DOHH2 (cell line): Measurements from ENCODE around the gene KCNQ1.

Experiments
- H3F3A ChIP-seq: fragments of 200-600 bp; sonication (generic), shearing (Covaris generic); 2 replicates; pipeline ENCODE4 v1.6.0; 2016; ENCODE audit warnings: antibody characterized with exemption, mild to moderate bottlenecking; ENCODE audit not compliant: control insufficient read depth, insufficient read depth
- H3K27ac ChIP-seq: fragments of 200-600 bp; sonication (generic); 2 replicates; pipeline ENCODE4 v1.5.1; 2014; ENCODE audit warnings: low read depth, mild to moderate bottlenecking, low read length, moderate library complexity
- H3K27me3 ChIP-seq: fragments of 200-600 bp; sonication (generic); 2 replicates; pipeline ENCODE4 v1.6.1; 2014; ENCODE audit warnings: mild to moderate bottlenecking, low read length, mixed read lengths; ENCODE audit not compliant: control insufficient read depth
- H3K36me3 ChIP-seq: fragments of 200-600 bp; sonication (generic); 2 replicates; pipeline ENCODE4 v1.6.1; 2014; ENCODE audit warnings: mild to moderate bottlenecking, low read length, moderate library complexity, mixed read lengths; ENCODE audit not compliant: control insufficient read depth
- H3K4me1 ChIP-seq: fragments of 200-600 bp; sonication (generic); 2 replicates; pipeline ENCODE4 v1.6.1; 2014; ENCODE audit warnings: mild to moderate bottlenecking, low read length, mixed read lengths; ENCODE audit not compliant: control insufficient read depth
- H3K4me2 ChIP-seq: fragments of 200-600 bp; sonication (generic); 2 replicates; pipeline ENCODE4 v1.6.0; 2014; ENCODE audit warnings: mild to moderate bottlenecking, low read length, moderate library complexity
- H3K4me3 ChIP-seq: fragments of 200-600 bp; sonication (generic); 2 replicates; pipeline ENCODE4 v1.5.1; 2014; ENCODE audit warnings: mild to moderate bottlenecking, low read length, mixed read lengths
- H3K79me2 ChIP-seq: fragments of 200-600 bp; sonication (generic); 2 replicates; pipeline ENCODE4 v1.6.1; 2014; ENCODE audit warnings: mild to moderate bottlenecking, low read length, mixed read lengths; ENCODE audit not compliant: control insufficient read depth
- H3K9me2 ChIP-seq: fragments of 200-600 bp; sonication (generic); replicated peaks from 2 replicates; pipeline ENCODE4 v1.6.1; 2014; ENCODE audit warnings: mild to moderate bottlenecking, low read length, mixed read lengths; ENCODE audit not compliant: control insufficient read depth
- H3K9me3 ChIP-seq: fragments of 200-600 bp; sonication (generic); 2 replicates; pipeline ENCODE4 v1.6.1; 2014; ENCODE audit warnings: antibody characterized with exemption, low read length, mixed read lengths; ENCODE audit not compliant: control insufficient read depth, insufficient read depth
- H4K20me1 ChIP-seq: fragments of 200-600 bp; sonication (generic); 2 replicates; pipeline ENCODE4 v1.6.0; 2014; ENCODE audit warnings: low read depth, mild to moderate bottlenecking, antibody characterized with exemption, low read length, moderate library complexity; ENCODE audit not compliant: control insufficient read depth, insufficient read depth
- EZH2phosphoT487 ChIP-seq: fragments of 200-600 bp; sonication (generic); IDR thresholded peaks from 2 replicates; pipeline ENCODE4 v1.6.1; 2017; ENCODE audit warnings: borderline replicate concordance, mild to moderate bottlenecking, antibody characterized with exemption, low read length, moderate library complexity, mixed read lengths
- TF ChIP-seq, protein P1 (sequence below): fragments of 200-600 bp; sonication (generic); IDR thresholded peaks from one replicate; pipeline ENCODE4 v1.5.1; 2014; ENCODE audit warnings: antibody characterized with exemption, mild to moderate bottlenecking, low read depth, low read length; ENCODE audit not compliant: poor library complexity, severe bottlenecking

The KCNQ1 gene

DNA sequence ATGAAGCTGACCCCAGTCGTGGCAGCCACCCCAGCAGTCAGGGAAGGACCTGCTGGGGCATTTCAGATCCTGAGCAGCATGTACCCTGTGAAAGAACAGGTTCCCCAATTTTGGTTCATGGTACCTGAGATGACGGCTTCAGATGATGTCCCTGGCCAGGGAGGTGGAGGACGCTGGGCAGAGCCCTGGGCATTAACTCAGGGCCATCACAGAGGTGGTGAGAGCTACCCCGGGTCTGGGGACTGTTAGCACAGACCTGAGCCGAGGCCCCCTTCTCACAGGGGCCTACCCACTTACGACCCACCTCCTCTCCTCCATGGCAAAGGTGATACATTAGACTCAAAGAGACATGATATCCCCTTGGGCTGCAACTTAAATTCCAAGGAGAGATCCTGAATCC lies 372.6 kb downstream of the KCNQ1 start:
- Histone ChIP-seq H3K4me3 (no peak overlapping the region), H3K9me3 (peaks cover 8% of the 10 kb centered on the region; the same call in 1 of the 2 replicates), H3K27me3 (no peaks in the 10 kb centered on the region), H3F3A (no peaks in the 10 kb centered on the region), H3K9me2 (no peaks in the 10 kb centered on the region), H3K79me2 (no peaks in the 10 kb centered on the region), H3K36me3 (no peaks in the 10 kb centered on the region), H3K4me2 (no peak overlapping the region), H3K27ac (no peak overlapping the region), H4K20me1 (no peaks in the 10 kb centered on the region), H3K4me1 (0 out of 2 replicates have a peak, but pooled peaks cover 1% of the 10 kb centered on the region)
- TF ChIP-seq, protein P1, sequence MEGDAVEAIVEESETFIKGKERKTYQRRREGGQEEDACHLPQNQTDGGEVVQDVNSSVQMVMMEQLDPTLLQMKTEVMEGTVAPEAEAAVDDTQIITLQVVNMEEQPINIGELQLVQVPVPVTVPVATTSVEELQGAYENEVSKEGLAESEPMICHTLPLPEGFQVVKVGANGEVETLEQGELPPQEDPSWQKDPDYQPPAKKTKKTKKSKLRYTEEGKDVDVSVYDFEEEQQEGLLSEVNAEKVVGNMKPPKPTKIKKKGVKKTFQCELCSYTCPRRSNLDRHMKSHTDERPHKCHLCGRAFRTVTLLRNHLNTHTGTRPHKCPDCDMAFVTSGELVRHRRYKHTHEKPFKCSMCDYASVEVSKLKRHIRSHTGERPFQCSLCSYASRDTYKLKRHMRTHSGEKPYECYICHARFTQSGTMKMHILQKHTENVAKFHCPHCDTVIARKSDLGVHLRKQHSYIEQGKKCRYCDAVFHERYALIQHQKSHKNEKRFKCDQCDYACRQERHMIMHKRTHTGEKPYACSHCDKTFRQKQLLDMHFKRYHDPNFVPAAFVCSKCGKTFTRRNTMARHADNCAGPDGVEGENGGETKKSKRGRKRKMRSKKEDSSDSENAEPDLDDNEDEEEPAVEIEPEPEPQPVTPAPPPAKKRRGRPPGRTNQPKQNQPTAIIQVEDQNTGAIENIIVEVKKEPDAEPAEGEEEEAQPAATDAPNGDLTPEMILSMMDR, result no peak
- no peak for TF ChIP-seq EZH2phosphoT487

DNA sequence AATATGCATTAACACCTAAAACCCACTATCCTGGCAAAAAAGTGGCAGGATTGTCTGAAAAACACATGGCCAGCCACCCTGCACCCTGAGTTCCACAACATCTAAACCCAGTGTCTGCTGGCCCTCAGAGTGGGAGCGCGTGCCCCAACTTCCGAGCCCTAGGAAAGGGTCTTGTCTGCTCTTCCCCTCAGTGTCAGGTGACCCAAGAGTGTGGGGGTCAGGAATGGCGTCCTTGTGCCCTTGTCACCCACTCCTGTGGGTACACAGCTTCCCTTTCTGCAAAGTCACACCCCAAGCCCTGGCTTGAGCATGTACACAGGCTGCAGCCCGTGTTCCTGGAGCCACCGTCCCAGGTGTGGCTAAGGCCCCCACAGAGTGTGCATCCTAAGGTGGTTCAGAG lies 373.2 kb downstream of the KCNQ1 start:
- no peak for TF ChIP-seq EZH2phosphoT487
- TF ChIP-seq, protein P1, result no peak
- Histone ChIP-seq H3K36me3 (no peaks in the 10 kb centered on the region), H4K20me1 (no peaks in the 10 kb centered on the region), H3K4me2 (no peak overlapping the region), H3F3A (no peaks in the 10 kb centered on the region), H3K27ac (no peak overlapping the region), H3K27me3 (no peaks in the 10 kb centered on the region), H3K79me2 (no peaks in the 10 kb centered on the region), H3K9me2 (no peaks in the 10 kb centered on the region), H3K4me1 (no peaks in the 10 kb centered on the region), H3K4me3 (no peak overlapping the region), H3K9me3 (peaks cover 14% of the 10 kb centered on the region; the same call in 1 of the 2 replicates)

DNA sequence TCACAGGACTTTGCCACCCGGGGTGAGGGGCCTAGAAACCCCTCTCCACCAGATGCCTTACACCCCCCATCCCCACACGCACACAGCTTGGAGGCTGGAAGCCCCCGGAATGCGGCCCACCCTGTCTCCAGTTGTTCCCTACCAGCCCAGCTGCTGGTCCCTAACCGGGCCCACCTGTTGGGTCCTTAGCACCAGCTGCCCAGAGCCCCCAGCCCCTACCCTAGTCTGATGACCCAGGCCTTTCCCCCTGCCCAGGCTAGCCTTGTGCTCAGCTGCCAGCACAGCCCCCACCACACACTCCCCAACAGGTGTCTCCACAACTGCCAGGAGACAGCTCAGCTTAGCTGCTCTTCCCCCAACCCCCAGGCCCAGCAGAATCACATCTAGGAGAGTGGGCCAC lies 373.7 kb downstream of the KCNQ1 start:
- H3K4me1 ChIP-seq, result no peaks in the 10 kb centered on the region
- no peak for TF ChIP-seq EZH2phosphoT487
- TF ChIP-seq, protein P1, result no peak
- H3F3A ChIP-seq, result no peaks in the 10 kb centered on the region
- no peaks in the 10 kb centered on the region for H3K27me3 ChIP-seq
- H3K4me2 ChIP-seq, result no peak overlapping the region
- H3K27ac ChIP-seq, result no peak overlapping the region
- no peaks in the 10 kb centered on the region for H3K36me3 ChIP-seq
- no peaks in the 10 kb centered on the region for H3K79me2 ChIP-seq
- peaks cover 18% of the 10 kb centered on the region; the same call in 1 of the 2 replicates for H3K9me3 ChIP-seq
- no peaks in the 10 kb centered on the region for H4K20me1 ChIP-seq
- H3K4me3 ChIP-seq, result no peak overlapping the region
- no peaks in the 10 kb centered on the region for H3K9me2 ChIP-seq
